ACHN (cell line): ENCODE measurements around the gene CAB39L.

ENCODE experiments used
- DNase-seq: peaks from one replicate; pipeline ENCODE4 v3.0.0-alpha.2; 2015
- in situ Hi-C: cut with HindIII; loops from 2 replicates; pipeline ENCODE4 v1.10.0; 2017; ENCODE audit warnings: low sequenced_read_pairs, low pct_ligation_motif_present, low pct_unique_long_range_greater_than_20kb

The CAB39L gene

GRCh38 chr13:49367640-49368422, 76.0 kb downstream of the CAB39L start:
- DNase-seq, result no peak
- in situ Hi-C loops, result no loop called here

- in situ Hi-C loops, result no loop called here
- DNase-seq, result no peak
Measured at GRCh38 chr13:49366841-49367240, 77.0 kb downstream of the CAB39L start.

- peak; percentile 2 for DNase-seq
- in situ Hi-C loops, result no loop called here
Measured at GRCh38 chr13:49357694-49358093, 86.2 kb downstream of the CAB39L start.

- DNase-seq, result peak; percentile 86
- in situ Hi-C loops, result no loop called here
Measured at GRCh38 chr13:49356223-49356622, 87.6 kb downstream of the CAB39L start.

GRCh38 chr13:49354719-49355118, 89.1 kb downstream of the CAB39L start:
- in situ Hi-C loops, result no loop called here
- no peak for DNase-seq

GRCh38 chr13:49353908-49354307, 90.0 kb downstream of the CAB39L start:
- in situ Hi-C loops, result no loop called here
- DNase-seq, result no peak

GRCh38 chr13:49351871-49352270, 92.0 kb downstream of the CAB39L start:
- in situ Hi-C loops, result no loop called here
- DNase-seq, result no peak

GRCh38 chr13:49348751-49349150, 95.1 kb downstream of the CAB39L start:
- no peak for DNase-seq
- in situ Hi-C loops, result no loop called here

GRCh38 chr13:49347650-49348385, 96.0 kb downstream of the CAB39L start:
- no peak for DNase-seq
- in situ Hi-C loops, result no loop called here

GRCh38 chr13:49346460-49346859, 97.4 kb downstream of the CAB39L start:
- DNase-seq, result no peak

GRCh38 chr13:49343731-49344130, 100.1 kb downstream of the CAB39L start:
- DNase-seq, result no peak
- in situ Hi-C loops, result no loop called here

More at GRCh38 chr13:49346460-49346859, 97.4 kb downstream of the CAB39L start:
- in situ Hi-C loops, result no loop called here

GRCh38 chr13:49343255-49343654, 100.6 kb downstream of the CAB39L start:
- in situ Hi-C loops, result no loop called here
- DNase-seq, result no peak

- in situ Hi-C loops, result no loop called here
- no peak for DNase-seq
Measured at GRCh38 chr13:49342454-49342853, 101.4 kb downstream of the CAB39L start.

- in situ Hi-C loops, result no loop called here
- no peak for DNase-seq
Measured at GRCh38 chr13:49341941-49342340, 101.9 kb downstream of the CAB39L start.

GRCh38 chr13:49341517-49341916, 102.3 kb downstream of the CAB39L start:
- in situ Hi-C loops, result no loop called here
- no peak for DNase-seq

- in situ Hi-C loops, result no loop called here
- DNase-seq, result no peak
Measured at GRCh38 chr13:49340161-49340560, 103.7 kb downstream of the CAB39L start.

- no peak for DNase-seq
- in situ Hi-C loops, result no loop called here
Measured at GRCh38 chr13:49336655-49337054, 107.2 kb downstream of the CAB39L start.

GRCh38 chr13:49330546-49330864, 113.4 kb downstream of the CAB39L start:
- DNase-seq, result no peak
- in situ Hi-C loops, result no loop called here

GRCh38 chr13:49329831-49330545, 113.9 kb downstream of the CAB39L start:
- in situ Hi-C loops, result no loop called here
- no peak for DNase-seq
